ENCODE results near the gene S100A8.

DNA sequence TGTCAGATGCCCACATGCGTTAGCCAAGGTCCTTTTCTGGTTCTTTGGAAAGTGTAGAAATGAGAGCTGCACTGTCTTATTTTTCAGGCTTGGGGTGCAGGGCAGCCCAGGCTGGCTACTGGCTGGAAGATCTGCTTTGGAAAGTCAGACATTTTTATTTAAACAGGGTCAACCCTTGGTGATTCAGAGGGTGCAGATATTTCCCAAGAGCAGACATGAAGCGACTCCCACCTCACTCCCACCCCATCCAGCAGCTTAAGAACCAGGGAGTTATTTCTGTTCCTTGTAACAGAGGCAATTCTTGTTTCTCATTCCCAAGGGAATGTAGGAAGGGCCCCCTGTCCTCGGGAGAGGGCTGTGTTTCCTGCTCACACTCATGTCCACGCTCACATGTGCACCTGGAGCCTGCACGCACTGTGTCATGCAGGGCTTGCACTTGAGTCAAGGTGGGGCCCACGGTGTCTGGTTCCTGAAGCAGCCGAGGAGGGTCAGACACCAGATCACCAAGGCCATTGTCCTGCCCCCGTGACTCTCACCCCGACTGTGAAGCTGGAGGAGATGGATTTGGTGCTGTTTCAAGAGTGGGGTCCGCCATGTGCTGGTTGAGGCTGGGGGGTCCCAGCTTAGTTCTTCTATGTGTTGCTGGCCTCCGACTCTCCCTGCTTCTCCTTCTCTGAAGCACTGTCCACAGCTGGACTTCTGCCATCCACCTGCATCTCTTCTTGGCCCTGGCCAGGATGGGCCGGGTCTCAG lies 26.4 kb upstream of the S100A8 start:
- TF ChIP-seq, protein P1, sequence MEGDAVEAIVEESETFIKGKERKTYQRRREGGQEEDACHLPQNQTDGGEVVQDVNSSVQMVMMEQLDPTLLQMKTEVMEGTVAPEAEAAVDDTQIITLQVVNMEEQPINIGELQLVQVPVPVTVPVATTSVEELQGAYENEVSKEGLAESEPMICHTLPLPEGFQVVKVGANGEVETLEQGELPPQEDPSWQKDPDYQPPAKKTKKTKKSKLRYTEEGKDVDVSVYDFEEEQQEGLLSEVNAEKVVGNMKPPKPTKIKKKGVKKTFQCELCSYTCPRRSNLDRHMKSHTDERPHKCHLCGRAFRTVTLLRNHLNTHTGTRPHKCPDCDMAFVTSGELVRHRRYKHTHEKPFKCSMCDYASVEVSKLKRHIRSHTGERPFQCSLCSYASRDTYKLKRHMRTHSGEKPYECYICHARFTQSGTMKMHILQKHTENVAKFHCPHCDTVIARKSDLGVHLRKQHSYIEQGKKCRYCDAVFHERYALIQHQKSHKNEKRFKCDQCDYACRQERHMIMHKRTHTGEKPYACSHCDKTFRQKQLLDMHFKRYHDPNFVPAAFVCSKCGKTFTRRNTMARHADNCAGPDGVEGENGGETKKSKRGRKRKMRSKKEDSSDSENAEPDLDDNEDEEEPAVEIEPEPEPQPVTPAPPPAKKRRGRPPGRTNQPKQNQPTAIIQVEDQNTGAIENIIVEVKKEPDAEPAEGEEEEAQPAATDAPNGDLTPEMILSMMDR (IDR thresholded peaks at IDR 0.05) = no peak
- no peak for TF ChIP-seq POLR2A (IDR thresholded peaks at IDR 0.05)

Data from heart left ventricle (tissue), 13 donors.